NCI-H2227 (cell line): ENCODE data around the gene HDHD2.
A peak's percentile ranks its signal among the peaks of the same experiment; 100 is the strongest.
"Not testable (repeated sequence)": the region's sequence is repeated elsewhere in the genome, so short reads cannot be mapped to it uniquely, and the experiment has no call there.

Experiments
- DNase-seq: peaks from one replicate; lab custom pipeline; 2025; ENCODE audit not compliant: unreplicated experiment; lab: John Stamatoyannopoulos, UW

Gene HDHD2

GRCh38 chr18:47150029-47150823 lies at the start of gene HDHD2:
Gene HDHD2 (minus strand): TSS chr18:47150500. CDS start chr18:47136439, 14,061 bp downstream.
- DNase-seq, result peak; percentile 90

GRCh38 chr18:47195961-47196360 lies 45.7 kb upstream of the HDHD2 start:
- not testable (repeated sequence) for DNase-seq

GRCh38 chr18:47191961-47192360 lies 41.7 kb upstream of the HDHD2 start:
- no peak for DNase-seq

DNA sequence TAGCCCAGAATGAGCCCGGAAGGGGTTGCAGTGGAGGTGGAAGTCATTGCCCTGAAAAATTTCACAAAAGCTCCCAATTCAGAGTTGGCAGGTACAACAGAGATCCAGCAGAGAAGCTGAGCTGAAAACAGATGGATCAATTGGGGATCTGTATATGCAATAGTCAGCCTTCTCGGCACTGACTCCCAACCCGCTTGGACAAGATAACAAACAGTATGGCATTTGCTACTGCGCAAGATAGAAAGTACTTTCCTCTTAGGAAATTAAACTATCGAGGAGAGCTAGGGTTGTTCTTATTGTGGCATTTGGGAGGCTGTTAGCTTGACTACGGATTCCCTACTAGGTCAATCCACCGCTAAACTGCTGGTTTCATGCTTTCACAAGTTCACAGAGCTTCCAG lies 37.4 kb upstream of the HDHD2 start:
- no peak for DNase-seq

DNA sequence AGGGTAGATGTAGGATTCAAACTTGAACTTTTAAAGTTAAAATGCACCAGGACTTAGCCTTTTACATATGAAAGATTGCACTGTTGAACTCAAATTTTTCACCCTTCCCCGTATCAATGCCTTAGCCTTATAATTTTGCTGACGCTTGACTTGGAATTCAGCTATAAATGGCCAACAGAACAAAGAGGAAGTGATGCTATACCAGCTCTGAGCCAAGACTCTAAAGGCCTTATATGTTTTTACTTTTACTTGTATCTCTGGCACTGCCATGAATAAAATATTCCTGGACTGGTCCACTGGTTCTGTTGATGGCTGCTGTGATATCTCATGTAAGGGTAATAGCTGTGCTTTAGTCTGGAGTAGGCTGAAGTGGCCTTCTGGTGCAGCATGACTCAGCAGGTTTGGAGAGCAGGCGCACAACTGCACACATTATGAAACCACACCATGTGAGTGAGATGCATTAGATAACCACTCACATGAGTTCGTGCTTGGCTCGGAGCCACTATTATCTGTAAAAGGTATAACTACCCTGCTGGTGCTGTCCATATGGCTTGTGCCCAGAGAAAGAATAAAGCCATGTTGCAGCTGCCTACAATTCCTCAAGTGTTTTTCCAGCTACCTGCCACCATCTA lies 34.2 kb upstream of the HDHD2 start:
- DNase-seq, result peak; percentile 11

DNA sequence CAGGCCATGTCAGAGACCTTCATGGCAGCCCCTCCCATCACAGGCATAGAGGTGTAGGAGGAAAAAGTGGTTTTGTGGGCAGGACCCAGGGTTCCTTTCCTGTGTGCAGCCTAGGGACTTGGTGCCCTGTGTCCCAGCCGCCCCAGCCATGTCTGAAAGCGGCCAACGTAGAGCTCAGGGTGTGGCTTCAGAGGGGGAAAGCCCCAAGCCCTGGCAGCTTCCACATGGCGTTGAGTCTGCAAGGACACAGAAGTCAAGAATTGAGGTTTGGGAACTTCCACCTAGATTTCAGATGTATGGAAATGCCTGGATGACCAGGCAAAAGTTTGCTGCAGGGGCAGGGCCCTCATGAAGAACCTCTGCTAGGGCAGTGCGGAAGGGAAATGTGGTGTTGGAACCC lies 31.9 kb upstream of the HDHD2 start:
- DNase-seq, result not testable (repeated sequence)

GRCh38 chr18:47180765-47181164 lies 30.5 kb upstream of the HDHD2 start:
- no peak for DNase-seq

- peak; percentile 58 for DNase-seq
Measured at GRCh38 chr18:47179520-47179919, 29.2 kb upstream of the HDHD2 start.

DNA sequence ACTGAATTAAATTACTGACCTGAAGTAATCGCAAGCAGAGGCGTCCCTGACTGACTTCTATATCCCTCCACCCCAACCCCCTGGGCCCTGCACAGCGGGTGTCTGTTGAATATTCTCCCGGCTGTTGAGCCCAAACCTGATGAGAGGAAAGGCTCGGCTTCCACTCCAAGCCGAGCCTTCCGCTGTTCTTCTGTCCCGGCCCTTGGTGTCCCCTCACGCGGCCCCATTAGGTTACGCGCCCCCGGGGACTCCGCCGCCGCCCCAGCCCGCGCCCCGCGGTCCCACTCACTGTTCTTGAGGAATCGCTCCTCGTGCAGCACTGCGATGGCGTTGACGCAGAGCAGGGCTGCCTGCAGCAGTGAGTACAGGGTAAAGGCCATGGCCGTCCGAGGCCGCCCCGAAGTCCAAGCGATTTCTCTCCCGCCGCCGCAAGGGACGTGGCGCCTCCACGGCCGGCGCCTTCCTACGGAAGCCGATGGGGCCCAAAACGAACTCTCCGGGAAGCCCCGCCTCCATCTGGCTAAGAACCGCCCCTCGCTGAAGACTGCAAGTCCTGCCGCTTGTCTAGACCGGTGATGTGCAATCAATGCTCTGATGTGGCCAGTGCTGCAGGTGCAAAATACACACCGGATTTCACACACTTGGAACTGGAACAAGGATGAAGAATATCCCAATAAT lies 25.7 kb upstream of the HDHD2 start, which contains the start of gene IER3IP1:
TSS of gene IER3IP1 (minus strand) at position 467 of the 678 bp plus-strand sequence. CDS start at position 380, 87 bp downstream.
- DNase-seq, result peak; percentile 97

- peak; percentile 22 for DNase-seq
Measured at GRCh38 chr18:47175283-47175897, 25.1 kb upstream of the HDHD2 start.

- DNase-seq, result no peak
Measured at GRCh38 chr18:47174545-47175116, 24.3 kb upstream of the HDHD2 start.

- no peak for DNase-seq
Measured at GRCh38 chr18:47172476-47172875, 22.2 kb upstream of the HDHD2 start.

DNA sequence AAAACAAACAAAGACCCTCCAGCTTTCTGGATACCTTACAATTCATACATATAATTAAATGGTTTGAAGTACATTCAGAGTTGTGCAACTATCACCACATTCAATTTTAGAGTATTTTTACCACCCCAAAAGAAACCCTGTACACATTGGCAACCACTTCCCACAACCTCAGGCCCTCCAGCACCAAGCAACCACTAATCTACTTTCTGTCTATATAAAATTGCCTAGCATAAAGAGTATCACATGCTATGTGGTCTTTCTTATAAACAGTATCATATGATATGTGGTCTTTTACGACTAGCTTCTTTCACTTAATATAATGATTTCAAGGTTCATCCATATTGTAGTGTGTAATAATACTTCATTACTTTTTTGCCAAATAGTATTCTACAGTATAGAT lies 18.6 kb upstream of the HDHD2 start:
- DNase-seq, result no peak

GRCh38 chr18:47168509-47168908 lies 18.2 kb upstream of the HDHD2 start:
- no peak for DNase-seq

DNA sequence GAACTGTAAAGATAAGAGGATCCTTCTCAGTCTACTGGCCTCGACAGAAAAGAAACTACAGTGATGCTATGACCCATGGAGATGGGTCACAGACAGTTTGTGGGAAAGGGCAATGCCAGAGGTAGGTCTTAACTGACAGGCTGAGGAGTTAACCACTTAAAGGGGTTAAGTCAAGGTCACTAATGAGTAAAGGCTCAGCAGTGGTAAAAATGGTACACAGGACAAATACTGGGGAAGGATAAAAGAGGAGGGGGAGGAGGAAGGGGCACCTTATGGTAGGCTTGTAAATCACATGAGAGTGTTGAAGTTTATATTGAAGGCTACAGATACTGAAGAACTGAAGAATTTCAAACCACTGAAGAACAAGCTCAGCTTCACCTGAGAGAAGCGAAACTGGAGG lies 16.0 kb upstream of the HDHD2 start:
- no peak for DNase-seq

- DNase-seq, result no peak
Measured at GRCh38 chr18:47163241-47163640, 12.9 kb upstream of the HDHD2 start.

DNA sequence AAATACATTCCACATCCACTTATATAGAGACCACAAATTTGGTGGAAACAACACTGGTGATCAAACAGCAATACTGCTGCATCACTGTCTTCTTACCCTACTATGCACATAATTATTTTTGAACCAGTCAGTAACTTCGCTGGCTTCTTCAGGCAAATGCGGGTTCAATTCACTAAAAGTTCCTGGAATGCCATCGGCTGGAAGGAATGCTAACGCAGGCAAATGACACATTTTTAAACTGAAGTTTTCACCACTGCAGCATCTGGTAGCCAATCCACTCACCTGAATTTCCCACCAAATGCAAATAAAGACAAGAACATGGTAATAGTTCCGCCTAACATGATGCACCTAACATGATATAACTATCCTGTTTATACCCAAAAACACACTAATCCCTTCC lies 10.0 kb upstream of the HDHD2 start:
- DNase-seq, result no peak

DNA sequence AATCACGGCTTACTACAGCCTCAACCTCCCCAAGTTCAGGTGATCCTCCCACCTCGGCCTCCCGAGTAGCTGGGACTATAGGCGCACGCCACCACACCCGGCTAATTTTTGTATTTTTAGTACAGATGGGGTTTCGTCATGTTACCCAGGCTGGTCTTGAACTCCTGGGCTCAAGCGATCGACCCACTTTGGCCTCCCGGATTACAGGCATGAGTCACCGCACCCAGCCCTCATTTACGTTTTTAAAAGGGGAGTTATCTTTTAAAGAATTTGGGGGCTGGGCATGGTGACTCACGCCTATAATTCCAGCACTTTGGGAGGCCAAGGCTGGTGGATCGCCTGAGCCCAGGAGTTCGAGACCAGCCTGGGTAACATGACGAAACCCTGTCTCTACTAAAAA lies 8.1 kb upstream of the HDHD2 start:
- not testable (repeated sequence) for DNase-seq

GRCh38 chr18:47151439-47151838 lies 1.1 kb upstream of the HDHD2 start:
- DNase-seq, result no peak

- peak; percentile 42 for DNase-seq
Measured at GRCh38 chr18:47150824-47151366, 595 bp upstream of the HDHD2 start.
